HCEC 1CT (cell line): ENCODE results near the gene PIAS4.
A peak's percentile ranks its signal among the peaks of the same experiment; 100 is the strongest.

Source experiments
- DNase-seq: peaks from one replicate; pipeline ENCODE4 v3.0.0-alpha.2; 2017

The PIAS4 gene

DNA sequence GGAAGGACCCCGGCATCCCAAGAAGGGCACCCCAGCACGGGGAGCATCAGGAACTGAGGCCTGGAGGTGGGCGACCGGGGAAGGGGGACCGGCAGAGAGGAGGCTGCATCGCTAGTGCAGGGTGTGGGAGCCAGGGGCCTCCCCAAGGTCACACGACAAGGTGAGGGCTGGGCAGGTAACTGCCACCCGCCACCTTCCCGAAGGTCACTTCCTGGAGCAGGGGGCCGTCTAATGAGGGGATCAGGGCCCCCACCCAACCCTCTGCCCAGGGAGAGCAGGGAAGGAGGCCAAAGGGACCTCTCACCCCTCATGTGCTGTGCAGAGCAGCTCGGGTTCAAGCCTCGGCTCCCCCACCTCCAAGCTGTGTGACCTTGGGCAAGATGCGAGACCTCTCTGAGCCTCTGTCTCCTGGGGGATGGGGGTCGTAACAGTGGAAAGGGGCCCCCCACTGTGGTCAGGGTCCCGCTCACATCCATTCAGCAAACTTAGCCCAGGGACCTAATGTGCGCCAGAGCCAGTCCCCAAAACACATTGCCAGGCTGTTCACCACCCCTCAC, 53.2 kb downstream of the PIAS4 start:
- no peak for DNase-seq

DNA sequence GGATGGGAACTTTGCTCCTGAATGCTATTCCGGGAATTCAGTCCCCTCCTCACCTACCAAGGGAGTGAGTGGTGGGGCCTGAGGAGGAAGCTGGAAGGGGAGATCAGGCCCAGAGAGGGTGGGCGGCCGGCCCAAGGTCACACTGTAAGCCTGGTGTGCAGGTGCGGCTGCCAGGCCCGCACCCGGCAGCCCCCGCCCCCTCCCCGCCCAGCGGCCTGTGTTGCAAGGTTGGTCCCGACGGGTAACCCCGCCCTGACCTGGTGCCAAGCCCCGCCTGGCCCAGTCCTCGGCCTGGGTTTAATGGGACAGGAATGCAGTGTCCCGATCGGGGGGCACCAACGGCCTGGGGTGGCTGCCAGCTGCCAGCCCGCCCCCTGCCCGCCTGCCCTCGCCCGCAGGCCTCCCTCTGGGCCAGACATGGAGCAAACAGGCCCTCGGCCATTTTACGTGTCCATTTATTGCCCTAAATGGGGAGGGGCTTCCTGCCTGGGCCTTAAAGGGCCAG, 53.7 kb downstream of the PIAS4 start:
- no peak for DNase-seq

DNA sequence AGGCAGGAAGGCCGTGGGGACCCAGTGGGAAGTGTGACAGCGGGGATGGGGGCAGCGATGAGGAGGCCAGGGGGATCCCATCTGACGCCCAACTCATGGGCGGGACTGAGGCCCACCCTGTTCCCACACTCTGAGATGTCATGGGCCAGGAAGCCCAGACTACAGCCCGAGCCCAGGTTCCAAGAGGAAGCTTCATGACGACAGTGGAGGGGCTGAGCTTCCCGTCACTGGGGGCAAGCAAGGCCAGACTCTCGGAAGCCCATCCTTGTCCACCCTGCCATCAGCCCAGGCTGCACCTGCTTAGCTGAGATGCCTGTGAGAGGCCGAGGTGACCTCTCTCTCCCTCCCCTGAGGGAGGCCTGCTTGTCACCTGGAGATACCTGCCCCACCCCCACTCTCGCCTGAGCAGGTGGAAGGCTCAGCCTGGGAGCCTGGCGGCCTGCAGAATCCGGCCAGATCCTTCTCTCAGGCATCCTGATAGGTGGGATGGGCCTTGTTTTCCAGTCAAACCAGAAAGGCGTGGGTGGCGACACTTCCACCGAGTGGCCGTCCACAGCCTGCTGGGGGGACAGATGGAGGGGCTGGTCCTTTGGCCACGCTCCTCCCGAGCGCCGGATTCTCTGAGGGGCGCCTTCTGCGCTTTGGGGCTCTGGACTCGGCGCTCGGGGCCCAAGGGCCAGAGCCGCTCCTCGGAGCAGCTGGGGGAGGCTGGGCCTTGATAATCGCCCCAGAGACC, 54.3 kb downstream of the PIAS4 start:
- no peak for DNase-seq

- no peak for DNase-seq
Measured at GRCh38 chr19:4062419-4063368, 55.2 kb downstream of the PIAS4 start.

- DNase-seq = no peak
Measured at GRCh38 chr19:4063369-4064148, 56.0 kb downstream of the PIAS4 start.

DNA sequence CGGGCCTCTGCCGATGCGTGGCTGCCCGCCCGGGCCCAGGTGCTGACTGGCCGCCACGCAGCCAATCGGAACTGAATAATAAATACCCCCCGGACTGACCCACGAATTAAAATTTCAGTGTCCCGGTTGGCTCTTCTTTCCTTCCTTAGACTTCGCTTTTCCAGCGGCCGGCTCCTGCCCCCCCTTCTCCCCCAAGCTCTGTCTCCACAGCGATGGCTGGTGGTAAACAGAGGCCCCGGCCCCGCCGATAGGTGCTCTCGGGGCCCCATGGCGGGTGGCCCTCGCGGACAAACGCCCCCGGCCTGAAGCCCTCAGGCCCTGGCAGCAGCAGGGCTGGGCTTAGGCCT, 56.6 kb downstream of the PIAS4 start:
- no peak for DNase-seq

GRCh38 chr19:4064496-4065260, 57.1 kb downstream of the PIAS4 start:
- no peak for DNase-seq

DNA sequence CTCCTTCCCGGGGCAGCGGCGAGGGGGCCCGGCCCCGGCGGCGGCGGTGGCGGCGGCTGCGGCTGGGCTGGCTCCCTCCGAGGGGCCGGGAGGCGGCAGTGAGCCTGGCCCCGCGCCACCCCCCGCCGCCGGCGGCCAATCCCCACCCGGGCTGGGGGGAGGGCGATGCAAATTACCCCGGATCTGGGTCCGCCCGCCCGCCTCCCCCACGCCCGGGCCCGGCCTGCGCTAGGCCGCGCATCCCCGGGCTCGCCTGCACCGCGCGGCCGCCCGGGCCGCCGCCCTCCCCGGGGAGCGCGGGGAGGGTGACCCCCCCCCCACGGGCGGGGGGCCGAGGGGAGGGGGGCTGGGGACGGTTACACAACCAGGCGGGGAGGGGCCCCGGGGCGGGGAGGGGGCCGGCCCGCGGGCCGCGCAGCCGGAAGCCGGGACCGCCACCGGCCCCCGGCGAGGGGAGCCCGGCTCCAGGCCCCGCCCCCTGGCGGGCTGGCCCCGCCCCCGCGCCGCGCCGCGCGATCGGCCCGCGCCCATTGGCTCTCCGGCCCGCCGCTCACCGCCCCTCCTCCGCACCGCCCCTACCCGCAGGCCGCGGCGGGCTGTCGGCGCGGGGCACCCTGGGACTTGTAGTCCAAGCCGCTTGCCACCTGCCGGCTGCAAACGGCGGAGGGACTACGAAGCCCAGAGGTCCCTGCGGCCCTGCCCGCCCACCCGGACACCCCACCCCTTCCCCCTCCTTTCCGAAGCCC, 58.1 kb downstream of the PIAS4 start:
- peak; percentile 97 for DNase-seq

DNA sequence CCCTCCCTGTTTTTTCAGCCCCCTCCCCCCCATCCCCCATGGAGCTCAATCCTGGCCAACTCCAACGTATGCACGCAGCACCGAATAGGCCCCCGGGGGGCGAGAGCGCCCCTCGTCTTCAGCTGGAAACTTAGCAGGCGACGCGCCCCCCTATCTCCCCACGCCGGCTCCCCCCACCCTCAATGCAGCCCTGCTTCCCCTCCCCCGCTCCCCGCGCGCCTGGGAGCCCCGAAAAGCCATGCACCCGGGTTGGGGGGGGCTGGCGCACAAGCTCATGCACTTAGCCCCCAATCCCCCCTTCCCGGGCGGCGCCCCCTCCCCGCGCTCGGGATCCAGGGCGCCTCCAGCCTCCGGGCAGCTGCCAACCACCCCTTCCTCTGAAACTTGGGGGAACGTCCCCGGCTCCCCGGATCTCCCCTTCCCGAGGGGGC, 58.7 kb downstream of the PIAS4 start:
- DNase-seq = no peak

GRCh38 chr19:4066682-4067395, 59.3 kb downstream of the PIAS4 start, which contains the start of gene ZBTB7A:
Gene ZBTB7A (minus strand): TSS chr19:4066899. CDS start chr19:4055232, 11,667 bp downstream.
- DNase-seq = peak; percentile 74

- DNase-seq = no peak
Measured at GRCh38 chr19:4067396-4068046, 60.0 kb downstream of the PIAS4 start.

GRCh38 chr19:4068047-4068966, 60.8 kb downstream of the PIAS4 start:
- no peak for DNase-seq

DNA sequence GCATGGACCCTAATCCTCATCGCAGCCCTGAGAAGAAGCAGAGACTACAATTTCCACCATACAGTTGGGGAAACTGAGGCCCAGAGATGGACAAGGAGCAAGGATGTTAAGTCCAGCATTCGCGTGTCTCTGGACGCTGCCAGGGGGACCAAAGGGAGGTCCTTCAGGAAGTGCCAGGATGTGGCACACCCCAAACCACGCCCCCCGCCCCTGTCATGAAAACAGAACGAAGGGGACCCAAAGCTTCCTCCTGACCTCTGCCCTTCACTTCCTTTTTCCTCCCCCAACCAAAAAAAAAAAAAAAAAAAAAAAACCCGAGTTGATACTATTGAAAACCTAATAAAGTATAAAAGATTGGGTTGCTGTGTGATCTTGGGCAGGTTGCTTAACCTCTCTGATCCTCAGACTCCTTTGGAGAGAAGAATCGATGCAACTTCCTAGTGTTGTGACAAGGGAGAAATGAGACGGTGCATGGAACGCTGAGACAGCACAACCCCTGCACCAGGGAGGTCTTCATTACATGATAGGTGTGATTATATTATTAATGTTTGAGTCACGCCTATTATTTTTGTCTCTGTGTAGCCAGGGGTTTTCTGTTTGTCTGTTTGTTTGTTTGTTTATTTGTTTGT, 61.9 kb downstream of the PIAS4 start:
- DNase-seq = no peak

- no peak for DNase-seq
Measured at GRCh38 chr19:4071610-4072009, 64.1 kb downstream of the PIAS4 start.

DNA sequence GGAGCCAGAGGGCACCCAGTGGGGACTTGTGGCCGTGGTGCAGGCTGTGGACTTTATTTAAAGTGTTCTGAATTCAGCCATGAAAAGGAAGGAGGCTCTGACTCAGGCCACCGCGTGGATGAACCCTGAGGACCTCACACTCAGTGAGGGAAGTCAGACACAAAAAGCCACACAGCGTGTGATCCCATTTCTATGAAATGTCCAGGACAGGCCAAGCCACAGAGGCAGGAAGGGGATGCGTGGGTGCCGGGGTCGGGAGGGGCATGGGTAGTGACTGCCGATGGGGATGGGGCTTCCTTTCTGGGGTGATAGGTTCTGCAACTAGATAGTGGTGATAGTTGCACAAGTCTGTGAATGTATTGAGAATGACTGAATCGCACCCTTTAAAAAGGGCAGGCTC, 67.8 kb downstream of the PIAS4 start:
- DNase-seq = no peak

- DNase-seq = no peak
Measured at GRCh38 chr19:4077007-4077374, 69.5 kb downstream of the PIAS4 start.

DNA sequence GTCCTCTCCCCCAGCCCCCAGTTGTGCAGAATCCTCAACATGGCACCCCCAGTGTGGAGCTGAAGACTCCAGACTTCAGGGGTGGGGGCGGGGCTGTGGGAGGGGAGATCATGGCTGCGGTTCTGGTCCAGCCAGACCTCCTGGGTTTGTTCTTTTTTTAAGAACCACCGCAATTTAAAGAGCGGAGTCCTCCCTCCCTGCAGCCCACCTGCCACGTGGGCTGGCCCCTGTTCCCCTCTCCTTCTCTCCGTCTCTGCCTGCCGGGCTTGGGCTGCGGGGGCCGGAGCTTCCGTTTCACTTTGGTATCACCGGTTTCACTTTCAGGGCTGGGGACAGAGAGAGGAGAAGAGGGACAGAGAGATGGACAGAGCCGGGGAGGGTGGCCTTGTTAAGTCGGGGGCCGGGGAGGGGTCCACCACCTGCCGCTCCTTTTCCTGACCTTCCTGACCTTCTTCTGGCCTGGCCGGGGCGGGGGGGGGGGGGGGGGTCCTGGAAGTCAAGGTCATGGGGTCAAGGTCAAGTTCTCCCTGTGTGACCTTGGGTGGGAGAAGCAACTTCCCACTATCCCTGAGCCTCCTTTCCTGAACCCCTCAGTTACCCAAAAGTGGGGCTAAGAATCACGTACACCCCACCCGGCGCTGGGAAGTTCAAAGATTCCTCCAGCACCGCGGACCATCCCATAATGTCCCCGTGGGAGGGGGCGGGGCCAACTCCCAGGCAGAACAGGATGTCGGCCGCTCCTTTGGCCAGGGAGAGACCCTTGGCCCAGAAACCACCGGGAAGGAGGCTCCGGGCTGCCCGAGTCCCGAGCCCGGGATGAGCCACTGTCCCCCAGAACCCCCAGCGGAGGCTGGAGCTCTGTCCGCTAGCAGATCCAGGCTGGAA, 70.5 kb downstream of the PIAS4 start:
- no peak for DNase-seq
